GM21447 (cell line): ENCODE results near the gene TMEM115.
"Not testable (repeated sequence)": the region's sequence is repeated elsewhere in the genome, so short reads cannot be mapped to it uniquely, and the experiment has no call there.

Experiments used
- ATAC-seq: cut with Tn5 transposase; IDR thresholded peaks from one replicate; pipeline ENCODE4 v1.9.1; 2021; ENCODE audit not compliant: unreplicated experiment

TMEM115 gene

DNA sequence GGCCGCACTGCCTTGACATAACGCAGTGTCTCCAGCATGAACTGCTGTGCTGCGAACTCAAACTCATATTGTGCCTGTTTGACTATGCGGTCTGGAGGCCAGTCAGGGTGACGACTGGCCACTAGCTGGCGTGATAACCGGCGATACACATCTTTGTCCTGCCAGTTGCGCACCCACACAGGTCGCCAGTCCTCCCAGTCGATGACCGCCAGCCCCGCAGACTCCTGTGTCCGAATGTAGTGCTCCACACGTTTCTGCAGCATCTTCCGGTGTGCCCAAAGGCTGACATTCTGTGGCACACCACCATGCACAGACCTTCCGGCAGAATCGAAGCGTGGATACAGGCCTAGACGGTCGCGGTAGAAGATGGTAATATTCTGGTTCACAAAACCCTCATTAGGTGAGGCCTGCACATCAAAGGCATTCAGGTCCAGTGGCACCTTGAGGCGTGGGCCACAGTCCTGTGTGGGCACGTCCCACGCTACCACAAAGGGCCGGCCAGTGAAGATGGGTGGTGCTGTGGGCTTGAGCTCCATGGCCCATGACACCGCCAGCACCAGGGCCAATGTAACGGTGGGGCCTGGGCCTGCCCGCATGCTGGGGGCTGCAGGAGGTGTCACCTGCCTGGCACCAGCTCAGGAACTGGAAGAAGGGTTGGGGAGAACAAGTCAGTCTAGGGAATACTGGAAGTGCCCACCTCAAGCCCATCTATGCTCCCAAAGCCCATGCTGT, 39.3 kb downstream of the TMEM115 start:
- no peak for ATAC-seq

DNA sequence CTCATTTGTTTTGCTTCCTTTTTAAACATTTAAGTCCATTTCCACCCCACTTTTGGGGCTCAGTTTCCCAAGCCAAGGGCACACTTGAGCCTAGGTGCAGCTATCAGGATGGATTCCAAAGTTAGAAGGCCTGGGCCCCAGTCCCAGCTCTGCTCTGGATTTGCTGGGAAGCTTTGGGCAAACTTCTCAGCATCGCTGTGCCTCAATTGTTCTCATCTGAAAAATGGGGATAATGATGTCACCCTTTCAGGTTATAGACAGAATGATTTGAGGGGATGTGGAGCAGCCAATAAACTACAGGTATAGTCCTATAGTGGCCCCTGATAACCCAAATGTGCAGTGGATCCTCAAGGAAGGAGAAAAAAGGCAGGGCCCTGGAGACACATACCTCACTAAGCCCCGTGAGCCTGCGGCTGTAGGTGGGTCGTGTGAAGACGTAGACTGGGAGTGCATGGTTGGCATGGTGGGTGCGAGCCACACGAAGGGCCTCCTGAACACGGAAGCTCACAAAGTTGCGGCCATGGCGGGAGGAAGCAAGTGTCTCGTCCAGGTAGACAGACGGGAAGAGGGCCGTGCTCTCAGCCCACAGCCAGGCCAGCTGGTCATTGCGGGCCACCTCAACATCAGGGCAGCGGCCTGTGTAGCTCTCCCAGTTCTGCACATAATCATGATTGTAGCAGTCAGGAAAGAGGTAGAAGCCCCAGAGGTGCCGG, 40.0 kb downstream of the TMEM115 start:
- no peak for ATAC-seq

GRCh38 chr3:50318615-50319014, 40.7 kb downstream of the TMEM115 start:
- ATAC-seq = no peak

DNA sequence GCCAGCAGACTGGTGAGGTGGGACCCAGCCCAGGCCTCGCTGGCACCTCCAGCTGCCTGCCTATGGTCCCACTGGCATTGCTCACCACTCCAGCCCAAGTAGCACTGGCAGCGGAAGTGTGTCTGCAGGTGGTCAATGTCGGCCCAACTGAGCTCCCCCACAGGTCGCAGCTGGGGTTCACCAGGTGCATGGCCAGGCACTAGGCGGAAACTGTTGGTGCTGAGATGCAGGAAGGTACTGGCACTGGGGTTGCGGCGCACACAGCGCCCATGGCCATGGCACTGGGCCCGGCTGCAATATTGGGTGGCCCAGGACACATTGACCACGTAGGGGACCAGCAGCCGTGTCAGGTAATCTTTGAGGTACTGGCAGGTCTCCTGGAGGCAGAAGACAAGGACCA, 41.2 kb downstream of the TMEM115 start:
- ATAC-seq = no peak

DNA sequence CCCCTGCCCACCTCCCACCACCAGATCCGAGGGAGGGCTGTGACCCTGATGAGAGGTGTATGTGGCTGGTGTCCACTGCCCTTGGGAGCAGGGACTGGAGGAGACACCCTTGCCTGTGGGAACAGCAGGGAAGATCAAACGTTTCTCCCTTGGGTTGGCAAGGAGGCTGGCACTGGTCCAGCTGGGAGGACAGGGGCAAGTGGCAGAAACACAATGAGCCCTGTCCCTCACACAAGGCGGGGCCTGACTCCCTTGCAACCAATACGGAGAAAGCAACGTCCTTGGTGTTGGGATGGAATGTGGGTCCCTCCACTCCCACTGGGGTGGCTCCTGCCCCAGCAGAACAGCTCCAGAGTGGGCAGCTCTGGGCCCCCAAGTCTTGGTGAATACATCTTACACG, 42.0 kb downstream of the TMEM115 start:
- no peak for ATAC-seq

DNA sequence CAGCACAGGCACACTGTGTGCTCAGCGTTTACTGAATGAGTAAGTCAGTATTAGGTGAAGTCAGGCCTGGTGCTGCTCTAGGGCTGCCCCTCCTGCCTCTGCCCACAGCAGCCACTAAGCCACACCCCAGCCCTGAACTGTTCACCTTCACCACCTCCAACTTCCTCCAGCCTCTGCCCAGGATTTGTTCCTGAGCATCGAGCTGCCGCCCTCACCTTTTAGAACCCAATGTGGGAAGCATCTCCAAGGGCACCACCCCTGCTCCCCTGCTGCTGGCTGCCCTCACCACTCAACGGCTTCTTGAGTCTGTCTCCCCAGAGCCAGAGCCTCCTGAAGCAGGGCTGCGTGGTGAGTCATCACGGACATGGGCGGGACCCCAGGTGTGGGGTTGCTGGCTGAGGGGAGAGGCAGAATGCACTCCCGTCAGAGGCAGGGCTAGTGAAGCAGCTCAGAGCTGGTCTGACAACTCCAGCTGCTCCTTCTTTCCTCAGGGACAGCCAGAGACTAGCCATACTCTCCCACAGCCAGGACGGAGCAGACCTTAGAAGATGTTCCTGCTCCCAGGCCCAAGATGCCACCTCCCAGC, 42.6 kb downstream of the TMEM115 start:
- no peak for ATAC-seq

GRCh38 chr3:50314816-50315215, 44.5 kb downstream of the TMEM115 start:
- no peak for ATAC-seq

GRCh38 chr3:50314342-50314741, 45.0 kb downstream of the TMEM115 start:
- no peak for ATAC-seq

DNA sequence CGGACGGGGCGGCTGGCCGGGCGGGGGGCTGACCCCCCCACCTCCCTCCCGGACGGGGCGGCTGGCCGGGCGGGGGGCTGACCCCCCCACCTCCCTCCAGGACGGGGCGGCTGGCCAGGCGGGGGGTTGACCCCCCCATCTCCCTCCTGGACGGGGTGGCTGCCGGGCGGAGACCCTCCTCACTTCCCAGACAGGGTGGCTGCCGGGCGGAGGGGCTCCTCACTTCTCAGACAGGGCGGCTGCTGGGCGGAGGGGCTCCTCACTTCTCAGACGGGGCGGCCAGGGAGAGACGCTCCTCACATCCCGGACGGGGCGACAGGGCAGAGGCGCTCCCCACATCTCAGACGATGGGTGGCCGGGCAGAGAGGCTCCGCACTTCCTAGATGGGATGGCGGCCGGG, 47.3 kb downstream of the TMEM115 start:
- not testable (repeated sequence) for ATAC-seq
